NCI-H1105 (cell line): Measurements from ENCODE around the gene RMI1.

Source experiments
- DNase-seq: peaks from one replicate; lab custom pipeline; 2025; lab: John Stamatoyannopoulos, UW

Gene RMI1

DNA sequence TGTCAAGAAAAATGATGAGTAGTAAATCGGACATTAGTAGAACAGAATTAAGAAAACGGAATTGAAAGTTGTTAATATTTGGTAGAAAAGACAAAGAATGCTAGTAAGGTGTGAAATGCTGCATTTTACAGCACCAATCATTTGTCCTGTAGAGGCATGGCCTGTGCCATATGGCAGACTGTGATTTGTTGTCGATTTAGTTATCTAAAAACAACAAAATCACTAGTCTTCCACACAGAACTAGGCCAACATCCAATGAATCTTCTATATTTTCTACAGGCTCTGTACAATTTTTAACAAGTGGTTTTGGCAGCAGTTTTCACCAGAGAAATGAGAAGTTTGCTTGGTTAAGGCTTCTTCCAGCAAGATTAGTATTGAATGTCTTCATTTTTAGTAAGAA lies 11.0 kb upstream of the RMI1 start:
- no peak for DNase-seq

GRCh38 chr9:83971485-83971884 lies 9.1 kb upstream of the RMI1 start:
- no peak for DNase-seq

DNA sequence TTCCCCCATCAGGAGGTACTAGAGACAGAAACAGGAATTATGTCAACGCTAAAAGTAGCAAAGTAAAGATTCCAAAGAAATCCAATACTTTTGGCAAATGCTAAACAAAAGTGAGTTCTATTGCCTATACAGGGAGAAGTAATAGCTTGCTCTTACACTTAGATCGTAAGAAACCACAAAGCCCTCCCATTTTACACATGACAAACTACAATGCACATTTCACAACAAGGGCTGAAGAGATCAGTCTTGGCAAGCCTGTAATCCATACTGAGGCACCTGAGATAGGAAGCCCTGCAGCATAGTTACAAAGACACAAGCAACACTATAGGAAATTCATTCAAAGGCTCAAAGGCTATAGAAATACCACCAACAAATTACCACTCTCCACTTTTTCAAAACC lies 8.3 kb upstream of the RMI1 start:
- no peak for DNase-seq

GRCh38 chr9:83975300-83975699 lies 5.3 kb upstream of the RMI1 start:
- no peak for DNase-seq

DNA sequence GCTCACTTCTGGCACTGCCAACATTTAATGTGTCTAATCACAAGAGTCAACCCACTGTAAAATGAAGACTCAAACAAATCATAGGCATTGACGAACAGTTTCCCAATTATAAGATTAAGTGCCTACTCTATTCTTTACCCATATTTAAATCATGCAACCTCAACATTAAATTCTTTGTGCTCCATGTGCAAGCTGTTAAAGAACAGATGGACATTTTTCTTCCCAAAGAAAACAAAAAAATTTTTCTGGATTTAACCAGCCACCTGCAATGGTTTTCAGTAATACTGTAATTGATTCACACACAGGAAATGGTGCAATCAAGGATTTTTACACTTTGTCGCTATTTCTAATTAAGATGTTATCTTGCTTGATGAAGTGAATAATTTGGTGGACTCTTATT lies 4.2 kb upstream of the RMI1 start:
- no peak for DNase-seq

DNA sequence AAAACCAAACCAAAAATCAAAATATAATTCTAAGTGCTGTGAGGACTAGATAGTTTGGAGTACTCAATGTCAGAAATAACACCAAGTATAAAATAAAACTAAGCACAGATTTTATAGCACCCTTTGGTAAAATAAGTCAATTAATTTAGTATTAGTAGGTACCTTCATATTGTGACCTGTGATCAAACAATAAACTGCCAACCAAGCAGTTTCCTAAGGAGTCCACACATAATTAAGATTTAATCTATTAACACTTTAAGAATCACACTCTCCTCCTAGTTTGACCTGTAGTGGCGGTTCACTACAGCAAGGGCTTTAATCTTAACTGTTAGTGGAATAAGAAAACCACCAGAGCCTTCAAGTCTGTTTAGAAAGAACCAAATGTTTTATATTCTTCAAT lies 3.4 kb upstream of the RMI1 start:
- no peak for DNase-seq

- DNase-seq = peak; percentile 79
Observed at GRCh38 chr9:83978992-83979811, 1.4 kb upstream of the RMI1 start.

GRCh38 chr9:83979812-83980394 lies 702 bp upstream of the RMI1 start, which contains the start of gene HNRNPK:
Gene HNRNPK (minus strand): TSS chr9:83980215. CDS start chr9:83978252, 1,963 bp downstream.
- peak; percentile 95 for DNase-seq

DNA sequence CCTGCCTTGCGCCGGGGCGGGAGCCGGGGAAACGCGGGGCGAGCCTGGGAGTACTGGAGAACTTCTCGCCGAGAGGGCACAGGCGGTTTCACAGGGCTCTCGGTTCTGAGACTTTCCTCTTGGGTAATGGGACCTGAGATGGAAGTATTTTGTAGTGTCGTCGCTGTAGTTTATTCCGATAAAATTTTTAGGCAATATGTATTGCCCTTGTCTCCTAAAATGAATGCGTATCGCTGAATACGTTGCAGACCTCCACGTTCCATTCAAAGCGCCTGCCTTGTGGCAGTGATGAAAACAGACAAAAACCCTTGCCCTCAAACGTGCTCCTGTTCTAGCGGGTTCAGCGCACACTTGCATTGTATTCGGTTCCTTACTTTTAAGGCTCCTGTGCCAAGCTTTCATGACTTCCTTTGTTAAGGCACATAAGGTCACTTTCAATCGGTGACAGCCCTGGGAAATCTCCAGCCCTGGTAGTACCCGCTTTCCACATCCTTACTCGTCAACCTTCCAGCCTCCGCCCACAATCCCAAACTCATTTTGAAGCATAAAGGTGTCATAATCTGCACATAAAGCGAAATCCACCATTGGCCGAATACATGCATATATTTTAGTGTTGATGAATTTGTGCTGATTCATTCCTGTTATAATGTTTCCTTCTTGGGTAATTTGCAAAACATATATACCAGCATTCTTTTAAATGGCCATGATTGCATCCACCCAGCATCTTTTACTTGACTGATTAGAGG lies 694 bp downstream of the RMI1 start:
- DNase-seq = no peak

- DNase-seq = no peak
Observed at GRCh38 chr9:83986195-83986594, 5.6 kb downstream of the RMI1 start.

DNA sequence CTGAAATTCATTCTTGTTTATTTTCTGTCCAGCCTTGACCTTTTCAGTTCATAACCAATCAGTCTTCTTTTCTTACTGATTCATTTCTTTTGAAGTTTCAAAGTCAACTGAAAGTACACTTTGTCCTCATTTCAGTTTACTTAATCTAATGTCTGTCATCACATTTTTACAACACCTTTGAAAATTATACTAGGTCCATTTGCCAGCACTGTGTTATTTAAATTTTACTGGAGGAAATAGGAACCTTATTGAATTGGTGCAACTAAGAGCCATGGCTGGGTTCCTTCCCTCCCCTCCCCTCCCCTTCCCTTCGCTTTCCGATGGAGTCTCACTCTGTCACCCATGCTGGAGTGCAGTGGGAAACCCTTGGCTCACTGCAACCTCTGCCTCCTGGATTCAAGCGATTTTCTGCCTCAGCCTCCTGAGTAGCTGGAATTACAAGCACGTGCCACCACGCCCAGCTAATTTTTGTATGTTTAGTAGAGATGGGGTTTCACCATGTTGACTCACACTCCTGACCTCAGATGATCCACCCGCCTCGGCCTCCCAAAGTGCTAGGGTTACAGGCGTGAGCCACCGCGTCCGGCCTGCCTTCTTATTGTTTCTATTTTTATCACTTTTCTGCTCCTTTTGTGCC lies 6.3 kb downstream of the RMI1 start:
- no peak for DNase-seq

GRCh38 chr9:83987402-83987791 lies 6.8 kb downstream of the RMI1 start:
- no peak for DNase-seq

GRCh38 chr9:83988411-83988810 lies 7.8 kb downstream of the RMI1 start:
- no peak for DNase-seq

- no peak for DNase-seq
Observed at GRCh38 chr9:83991355-83991754, 10.8 kb downstream of the RMI1 start.

- DNase-seq = no peak
Observed at GRCh38 chr9:83992407-83992806, 11.8 kb downstream of the RMI1 start.

GRCh38 chr9:83992901-83993300 lies 12.3 kb downstream of the RMI1 start:
- DNase-seq = no peak

GRCh38 chr9:83996126-83996525 lies 15.5 kb downstream of the RMI1 start:
- no peak for DNase-seq

GRCh38 chr9:83999141-83999918 lies 18.7 kb downstream of the RMI1 start:
- no peak for DNase-seq

DNA sequence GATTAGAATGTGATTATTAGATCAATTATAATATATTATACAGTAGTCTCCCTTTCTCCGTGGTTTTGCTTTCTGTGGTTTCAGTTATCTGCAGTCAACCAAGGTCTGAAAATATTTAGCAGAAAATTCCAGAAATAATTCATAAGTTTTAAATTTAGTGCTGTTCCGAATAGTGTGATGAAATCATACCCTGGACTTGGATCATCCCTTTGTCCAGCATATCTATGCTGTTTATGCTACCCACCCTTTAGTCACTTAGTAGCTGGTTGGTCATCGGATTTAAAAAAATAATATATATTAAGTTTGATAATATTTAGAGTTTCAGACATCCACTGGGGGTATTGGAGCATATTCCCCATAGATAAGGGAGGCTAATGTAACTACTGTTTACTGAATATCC lies 19.6 kb downstream of the RMI1 start:
- no peak for DNase-seq

DNA sequence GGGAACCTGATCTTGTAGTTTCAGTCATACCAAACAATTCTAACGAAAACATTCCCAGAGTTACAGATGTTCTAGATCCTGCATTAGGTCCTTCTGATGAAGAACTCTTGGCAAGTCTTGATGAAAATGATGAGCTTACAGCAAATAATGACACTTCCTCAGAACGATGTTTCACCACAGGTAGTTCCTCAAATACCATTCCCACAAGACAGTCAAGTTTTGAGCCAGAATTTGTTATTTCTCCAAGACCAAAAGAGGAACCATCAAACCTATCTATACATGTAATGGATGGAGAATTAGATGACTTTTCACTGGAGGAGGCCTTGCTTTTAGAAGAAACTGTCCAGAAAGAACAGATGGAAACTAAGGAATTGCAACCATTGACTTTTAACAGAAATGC lies 21.0 kb downstream of the RMI1 start:
- DNase-seq = no peak

DNA sequence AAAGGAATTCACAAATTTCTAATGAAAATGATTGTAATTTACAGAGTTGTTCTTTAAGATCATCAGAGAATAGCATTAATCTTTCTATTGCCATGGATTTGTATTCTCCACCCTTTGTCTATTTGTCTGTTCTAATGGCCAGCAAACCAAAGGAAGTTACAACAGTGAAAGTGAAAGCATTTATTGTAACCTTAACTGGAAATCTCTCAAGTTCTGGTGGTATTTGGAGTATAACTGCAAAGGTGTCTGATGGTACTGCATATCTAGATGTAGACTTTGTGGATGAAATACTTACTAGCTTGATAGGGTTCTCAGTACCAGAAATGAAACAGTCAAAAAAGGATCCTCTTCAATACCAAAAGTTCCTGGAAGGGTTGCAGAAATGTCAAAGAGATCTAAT lies 21.7 kb downstream of the RMI1 start:
- no peak for DNase-seq

GRCh38 chr9:84003246-84003645 lies 22.6 kb downstream of the RMI1 start:
- no peak for DNase-seq
